Panc1 (cell line): Measurements from ENCODE around the gene POLQ.

Source experiments
- POLR2AphosphoS5 ChIP-seq: IDR thresholded peaks from 2 replicates; pipeline ENCODE4 v1.6.1; 2012; ENCODE audit warnings: mild to moderate bottlenecking, low read depth, low read length, moderate library complexity
- TCF7L2 ChIP-seq: IDR thresholded peaks from 2 replicates; pipeline ENCODE4 v1.6.1; 2011; ENCODE audit warnings: mild to moderate bottlenecking, low read depth, low read length, inconsistent platforms
- TF ChIP-seq, protein P1 (sequence below): fragments of 450-650 bp; IDR thresholded peaks from 2 replicates; pipeline ENCODE4 v1.5.1; 2017; ENCODE audit warnings: mild to moderate bottlenecking
- TF ChIP-seq, protein P2 (sequence below), 2 experiments: IDR thresholded peaks; 2 replicates each; pipeline ENCODE4 v1.6.1; 2011 to 2012; ENCODE audit warnings: low read depth in 2 of 2, control low read depth in 1 of 2, low read length in 1 of 2, mild to moderate bottlenecking in 1 of 2, moderate library complexity in 1 of 2; ENCODE audit not compliant: insufficient read depth in 1 of 2

DNA sequence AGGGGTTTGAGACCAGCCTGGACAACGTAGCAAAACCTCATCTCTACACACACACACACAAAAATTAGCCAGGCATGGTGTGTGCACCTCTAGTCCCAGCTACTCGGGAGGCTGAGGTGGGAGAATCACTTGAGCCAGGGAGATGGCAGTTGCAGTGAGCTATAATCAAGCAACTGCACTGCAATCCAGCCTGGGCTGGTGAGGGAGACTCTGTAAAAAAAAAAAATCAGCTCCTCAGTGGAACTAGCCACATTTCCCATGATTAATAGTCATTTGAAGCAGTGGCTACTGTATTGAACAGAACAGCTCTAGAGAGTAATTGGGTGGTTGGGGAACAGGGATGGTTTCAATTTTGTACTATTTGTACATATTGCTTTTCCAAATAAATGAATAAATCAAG lies 35.9 kb upstream of the POLQ start:
- TF ChIP-seq, protein P1, sequence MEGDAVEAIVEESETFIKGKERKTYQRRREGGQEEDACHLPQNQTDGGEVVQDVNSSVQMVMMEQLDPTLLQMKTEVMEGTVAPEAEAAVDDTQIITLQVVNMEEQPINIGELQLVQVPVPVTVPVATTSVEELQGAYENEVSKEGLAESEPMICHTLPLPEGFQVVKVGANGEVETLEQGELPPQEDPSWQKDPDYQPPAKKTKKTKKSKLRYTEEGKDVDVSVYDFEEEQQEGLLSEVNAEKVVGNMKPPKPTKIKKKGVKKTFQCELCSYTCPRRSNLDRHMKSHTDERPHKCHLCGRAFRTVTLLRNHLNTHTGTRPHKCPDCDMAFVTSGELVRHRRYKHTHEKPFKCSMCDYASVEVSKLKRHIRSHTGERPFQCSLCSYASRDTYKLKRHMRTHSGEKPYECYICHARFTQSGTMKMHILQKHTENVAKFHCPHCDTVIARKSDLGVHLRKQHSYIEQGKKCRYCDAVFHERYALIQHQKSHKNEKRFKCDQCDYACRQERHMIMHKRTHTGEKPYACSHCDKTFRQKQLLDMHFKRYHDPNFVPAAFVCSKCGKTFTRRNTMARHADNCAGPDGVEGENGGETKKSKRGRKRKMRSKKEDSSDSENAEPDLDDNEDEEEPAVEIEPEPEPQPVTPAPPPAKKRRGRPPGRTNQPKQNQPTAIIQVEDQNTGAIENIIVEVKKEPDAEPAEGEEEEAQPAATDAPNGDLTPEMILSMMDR: no peak
- TF ChIP-seq POLR2AphosphoS5: no peak
- no peak for TF ChIP-seq TCF7L2
- TF ChIP-seq, protein P2, sequence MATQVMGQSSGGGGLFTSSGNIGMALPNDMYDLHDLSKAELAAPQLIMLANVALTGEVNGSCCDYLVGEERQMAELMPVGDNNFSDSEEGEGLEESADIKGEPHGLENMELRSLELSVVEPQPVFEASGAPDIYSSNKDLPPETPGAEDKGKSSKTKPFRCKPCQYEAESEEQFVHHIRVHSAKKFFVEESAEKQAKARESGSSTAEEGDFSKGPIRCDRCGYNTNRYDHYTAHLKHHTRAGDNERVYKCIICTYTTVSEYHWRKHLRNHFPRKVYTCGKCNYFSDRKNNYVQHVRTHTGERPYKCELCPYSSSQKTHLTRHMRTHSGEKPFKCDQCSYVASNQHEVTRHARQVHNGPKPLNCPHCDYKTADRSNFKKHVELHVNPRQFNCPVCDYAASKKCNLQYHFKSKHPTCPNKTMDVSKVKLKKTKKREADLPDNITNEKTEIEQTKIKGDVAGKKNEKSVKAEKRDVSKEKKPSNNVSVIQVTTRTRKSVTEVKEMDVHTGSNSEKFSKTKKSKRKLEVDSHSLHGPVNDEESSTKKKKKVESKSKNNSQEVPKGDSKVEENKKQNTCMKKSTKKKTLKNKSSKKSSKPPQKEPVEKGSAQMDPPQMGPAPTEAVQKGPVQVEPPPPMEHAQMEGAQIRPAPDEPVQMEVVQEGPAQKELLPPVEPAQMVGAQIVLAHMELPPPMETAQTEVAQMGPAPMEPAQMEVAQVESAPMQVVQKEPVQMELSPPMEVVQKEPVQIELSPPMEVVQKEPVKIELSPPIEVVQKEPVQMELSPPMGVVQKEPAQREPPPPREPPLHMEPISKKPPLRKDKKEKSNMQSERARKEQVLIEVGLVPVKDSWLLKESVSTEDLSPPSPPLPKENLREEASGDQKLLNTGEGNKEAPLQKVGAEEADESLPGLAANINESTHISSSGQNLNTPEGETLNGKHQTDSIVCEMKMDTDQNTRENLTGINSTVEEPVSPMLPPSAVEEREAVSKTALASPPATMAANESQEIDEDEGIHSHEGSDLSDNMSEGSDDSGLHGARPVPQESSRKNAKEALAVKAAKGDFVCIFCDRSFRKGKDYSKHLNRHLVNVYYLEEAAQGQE (IDR thresholded peaks at IDR 0.05; ENCODE audit: insufficient read depth in 1 of 2, low read depth in 2 of 2, low read length in 1 of 2): no peak
